RPMI8226 (cell line): ENCODE results near the gene FNTB.

Experiments used
- DNase-seq: peaks from one replicate; pipeline ENCODE4 v3.0.0-alpha.2; 2015

Gene FNTB

GRCh38 chr14:64953661-64954060, 33.0 kb upstream of the FNTB start:
- no peak for DNase-seq

DNA sequence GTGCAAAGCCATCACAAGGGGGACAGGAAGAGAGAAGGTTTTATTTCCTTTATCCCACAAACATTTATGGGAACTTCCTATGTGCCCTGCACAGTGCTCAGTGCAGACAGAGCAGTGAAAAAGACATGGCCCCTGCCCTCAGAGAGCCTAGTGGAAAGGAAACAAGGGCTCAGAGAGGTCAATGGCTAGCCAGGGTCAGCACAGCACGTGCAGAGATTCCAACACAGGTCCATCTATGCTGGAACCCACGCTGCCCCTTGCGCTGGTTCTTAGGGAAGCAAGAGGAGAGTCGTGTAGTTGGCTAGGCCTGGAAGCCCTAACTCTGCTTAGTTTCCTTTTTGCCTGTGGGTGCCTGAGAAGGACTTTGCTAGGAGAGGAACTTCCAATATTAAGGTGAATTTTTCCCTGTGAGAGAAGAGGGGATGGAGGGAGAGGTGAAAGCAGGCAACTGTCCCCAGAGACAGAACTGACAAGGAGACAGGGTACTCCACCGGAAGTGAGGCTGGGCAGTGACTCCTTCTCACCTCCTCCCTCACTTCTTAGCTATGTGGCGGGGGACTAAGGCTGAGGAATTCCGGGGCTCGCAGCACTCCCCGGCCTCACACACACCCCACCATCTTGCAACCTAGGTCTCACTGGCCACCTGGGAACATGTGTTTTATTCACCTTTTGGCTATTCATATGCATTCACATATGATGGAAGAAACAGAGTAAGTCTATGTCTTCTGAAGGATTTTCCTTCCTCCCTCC, 32.0 kb upstream of the FNTB start:
- DNase-seq: no peak

GRCh38 chr14:64955297-64955696, 31.4 kb upstream of the FNTB start:
- no peak for DNase-seq

DNA sequence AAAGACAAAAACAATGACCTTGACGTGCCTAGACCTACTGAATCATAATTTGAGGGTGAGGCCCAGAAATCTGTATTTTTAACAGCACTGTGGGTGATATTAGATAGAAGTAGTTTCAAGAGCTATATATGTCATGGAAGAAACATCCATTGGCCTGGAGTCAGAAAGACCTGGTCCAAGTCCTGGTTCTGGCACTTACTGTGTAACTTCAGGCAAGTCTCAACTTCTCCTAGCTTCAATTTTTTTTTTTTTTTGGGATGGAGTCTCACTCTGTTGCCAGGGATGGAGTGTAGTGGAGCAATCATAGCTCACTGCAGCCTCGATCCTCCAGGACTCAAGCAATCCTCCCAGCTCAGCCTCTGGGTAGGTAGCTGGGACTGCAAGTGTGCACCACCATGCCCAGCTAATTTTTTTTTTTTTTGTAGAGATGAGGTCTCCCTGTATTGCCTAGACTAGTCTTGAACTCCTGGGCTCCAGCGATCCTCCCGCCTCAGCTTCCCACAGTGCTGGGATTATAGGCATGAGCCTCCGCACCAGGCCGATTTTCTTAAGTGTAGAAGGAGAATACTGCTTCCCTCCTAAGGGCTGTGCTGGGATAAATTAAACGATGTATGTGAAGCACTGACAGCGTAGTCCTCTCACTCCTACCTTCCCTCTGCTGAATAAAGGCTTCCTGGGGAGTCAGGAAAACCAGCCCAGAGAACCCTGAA, 29.8 kb upstream of the FNTB start:
- no peak for DNase-seq

GRCh38 chr14:64958201-64958600, 28.5 kb upstream of the FNTB start:
- DNase-seq: no peak

GRCh38 chr14:64958743-64959142, 28.0 kb upstream of the FNTB start:
- no peak for DNase-seq

GRCh38 chr14:64960762-64961276, 25.9 kb upstream of the FNTB start:
- DNase-seq: no peak

- DNase-seq: no peak
Observed at GRCh38 chr14:64963611-64964010, 23.1 kb upstream of the FNTB start.

- DNase-seq: no peak
Observed at GRCh38 chr14:64965356-64966000, 21.2 kb upstream of the FNTB start.

DNA sequence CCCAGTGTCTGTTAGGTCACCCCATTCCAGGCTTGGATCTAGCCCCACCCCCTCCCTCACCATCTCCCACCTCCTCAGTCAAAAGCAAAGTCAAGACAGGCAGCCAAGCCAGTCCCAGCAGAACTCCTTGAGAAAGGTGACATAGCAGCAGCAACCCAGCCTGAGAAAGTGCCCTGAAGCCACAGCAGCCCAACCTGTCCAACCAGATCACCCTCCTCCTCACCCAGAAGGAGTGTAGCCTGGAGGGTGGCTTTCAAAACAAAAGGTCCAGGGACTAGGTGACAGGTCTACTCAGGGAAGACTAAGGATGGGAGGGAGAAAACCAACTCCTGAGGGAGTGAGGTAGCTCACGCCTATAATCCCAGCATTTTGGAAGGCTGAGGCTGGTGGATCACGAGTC, 19.7 kb upstream of the FNTB start:
- DNase-seq: no peak

- DNase-seq: no peak
Observed at GRCh38 chr14:64968167-64968566, 18.5 kb upstream of the FNTB start.

- peak; percentile 41 for DNase-seq
Observed at GRCh38 chr14:64968651-64969050, 18.0 kb upstream of the FNTB start.

GRCh38 chr14:64970041-64970440, 16.7 kb upstream of the FNTB start:
- DNase-seq: no peak

DNA sequence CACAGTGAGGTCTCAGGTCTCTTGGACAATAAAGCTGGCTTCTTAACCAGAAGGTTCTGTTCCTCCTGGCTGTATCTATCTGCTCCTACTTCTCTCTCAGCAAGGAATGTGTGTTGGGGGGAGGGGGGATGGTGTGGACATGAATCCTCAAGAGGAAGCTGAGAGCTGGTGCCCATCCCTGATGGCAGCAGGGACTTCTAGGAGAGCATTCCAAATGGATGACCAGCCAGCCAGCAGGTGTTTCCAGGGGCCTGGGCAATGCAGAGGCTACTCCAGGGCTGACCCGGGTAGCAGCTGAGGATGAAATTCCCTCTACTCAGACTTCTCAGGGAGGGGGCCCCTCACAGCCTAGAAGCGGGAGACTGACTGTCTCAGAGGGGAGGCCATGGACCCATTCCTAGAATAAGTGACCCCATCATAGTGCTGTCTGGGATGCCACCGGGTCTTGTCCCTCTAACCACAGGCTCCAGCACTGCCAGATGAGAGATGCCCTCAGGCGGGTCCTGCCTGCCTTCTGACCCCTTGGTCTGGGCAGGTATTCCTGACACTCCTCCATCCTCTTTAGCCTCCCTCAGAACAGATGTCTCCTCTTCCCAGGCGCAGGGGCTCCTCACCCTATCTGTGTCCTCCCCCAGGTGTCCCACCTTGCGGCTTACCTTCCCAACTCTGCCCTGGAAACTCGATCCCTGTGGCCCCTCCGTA, 15.8 kb upstream of the FNTB start:
- DNase-seq: no peak

DNA sequence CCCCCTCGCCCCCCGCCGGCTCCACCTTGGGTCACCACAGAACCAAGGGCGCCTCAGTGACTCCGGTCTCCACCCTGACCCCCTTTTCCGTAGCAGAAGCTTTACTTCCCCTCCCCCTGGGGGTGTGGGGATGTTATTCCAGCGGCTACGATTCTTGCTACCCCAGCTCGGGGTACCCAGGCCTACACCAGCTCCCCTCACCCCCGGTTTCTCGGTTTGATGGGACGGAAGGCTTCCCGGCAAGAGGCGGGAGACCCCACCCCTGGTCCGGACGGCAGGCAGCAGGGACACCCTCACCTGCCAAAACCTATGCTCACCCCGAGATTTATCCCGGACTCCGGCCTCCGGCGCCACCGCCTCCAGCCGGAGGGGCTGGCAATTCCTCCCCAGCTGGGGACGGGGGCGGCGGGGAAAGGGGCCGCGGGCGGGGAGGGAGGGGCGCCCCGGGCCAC, 15.2 kb upstream of the FNTB start:
- no peak for DNase-seq

DNA sequence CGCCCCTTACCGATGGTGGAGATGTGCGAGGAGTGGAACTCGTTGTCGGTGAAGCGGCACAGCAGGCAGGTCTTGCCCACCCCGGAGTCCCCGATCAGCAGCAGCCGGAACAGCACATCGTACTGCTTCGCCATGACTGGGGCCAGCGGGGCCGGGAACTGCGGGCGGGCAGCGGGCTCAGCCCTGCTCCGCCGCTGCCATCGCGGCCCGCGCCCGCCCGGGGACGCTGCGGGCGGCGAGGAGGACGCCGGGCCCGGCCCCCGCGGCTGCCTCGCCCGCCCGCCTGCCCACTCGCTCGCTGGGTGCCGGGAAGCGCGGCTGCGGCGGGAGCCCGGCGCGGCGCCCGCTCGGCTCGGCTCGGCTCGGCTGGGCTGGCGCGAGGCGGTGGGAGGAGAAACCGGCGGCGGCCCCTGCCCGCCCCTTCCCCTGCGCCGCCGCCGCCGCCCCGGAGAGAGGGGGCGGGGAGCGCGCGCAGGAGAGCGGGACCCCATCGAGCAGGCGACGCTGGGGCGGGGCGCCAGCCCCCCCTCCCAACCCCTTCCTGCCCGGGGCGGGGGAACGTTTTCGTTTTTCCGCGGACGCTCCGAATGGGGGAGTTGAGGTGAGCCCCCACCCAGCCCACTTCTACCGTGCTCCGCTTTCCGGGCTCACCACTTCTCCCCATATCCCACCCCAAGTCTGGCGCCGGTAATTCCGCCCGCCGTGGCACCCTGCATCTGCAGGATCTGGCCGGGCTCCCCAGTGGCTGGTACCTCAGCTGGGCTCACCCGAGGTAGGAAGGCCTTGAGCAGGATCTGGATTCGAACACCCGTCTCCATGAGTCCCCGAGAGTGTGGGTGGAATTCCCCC, 14.5 kb upstream of the FNTB start, which contains the start of gene RAB15:
RAB15 (minus strand) TSS at position 394 of the 849 bp plus-strand sequence; CDS start at position 134, 260 bp downstream.
- peak; percentile 14 for DNase-seq

DNA sequence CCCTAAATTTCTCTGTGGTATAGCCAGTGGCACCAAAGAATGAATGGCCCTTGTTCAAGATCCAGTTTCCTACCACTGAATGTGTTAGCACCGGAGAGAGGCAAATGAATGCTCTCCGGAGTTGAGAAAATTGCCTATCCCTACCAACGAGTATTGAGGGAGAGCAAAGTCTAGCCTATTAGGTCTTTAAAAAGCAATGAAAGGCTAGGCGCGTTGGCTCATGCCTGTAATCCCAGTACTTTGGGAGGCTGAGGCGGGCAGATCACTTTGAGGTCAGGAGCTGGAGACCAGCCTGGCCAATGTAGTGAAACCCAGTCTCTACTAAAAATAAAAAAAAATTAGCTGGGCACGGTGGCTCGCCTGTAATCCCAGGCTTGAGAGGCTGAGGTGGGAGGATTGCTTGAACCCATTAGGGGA, 13.7 kb upstream of the FNTB start:
- DNase-seq: no peak

- no peak for DNase-seq
Observed at GRCh38 chr14:64973826-64974225, 12.9 kb upstream of the FNTB start.

DNA sequence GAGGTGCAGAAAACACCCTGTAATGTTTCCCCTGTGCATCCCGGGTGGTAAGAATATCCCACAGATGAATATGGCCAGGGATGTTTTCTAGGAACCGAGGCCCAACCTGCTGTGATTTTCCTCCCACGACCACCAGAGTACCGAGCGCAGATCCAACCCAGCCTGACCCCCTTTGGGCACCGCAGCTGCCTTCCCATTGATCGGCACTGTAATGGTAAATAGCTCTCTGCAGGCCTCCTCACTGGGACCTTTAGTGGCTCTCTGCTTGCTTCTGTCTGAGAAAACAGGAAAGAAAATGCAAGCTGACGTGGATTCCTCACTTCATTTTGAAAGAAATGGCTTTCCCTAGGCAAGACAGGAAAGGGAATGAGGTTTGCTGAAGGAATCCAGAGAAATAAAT, 12.1 kb upstream of the FNTB start:
- DNase-seq: no peak

DNA sequence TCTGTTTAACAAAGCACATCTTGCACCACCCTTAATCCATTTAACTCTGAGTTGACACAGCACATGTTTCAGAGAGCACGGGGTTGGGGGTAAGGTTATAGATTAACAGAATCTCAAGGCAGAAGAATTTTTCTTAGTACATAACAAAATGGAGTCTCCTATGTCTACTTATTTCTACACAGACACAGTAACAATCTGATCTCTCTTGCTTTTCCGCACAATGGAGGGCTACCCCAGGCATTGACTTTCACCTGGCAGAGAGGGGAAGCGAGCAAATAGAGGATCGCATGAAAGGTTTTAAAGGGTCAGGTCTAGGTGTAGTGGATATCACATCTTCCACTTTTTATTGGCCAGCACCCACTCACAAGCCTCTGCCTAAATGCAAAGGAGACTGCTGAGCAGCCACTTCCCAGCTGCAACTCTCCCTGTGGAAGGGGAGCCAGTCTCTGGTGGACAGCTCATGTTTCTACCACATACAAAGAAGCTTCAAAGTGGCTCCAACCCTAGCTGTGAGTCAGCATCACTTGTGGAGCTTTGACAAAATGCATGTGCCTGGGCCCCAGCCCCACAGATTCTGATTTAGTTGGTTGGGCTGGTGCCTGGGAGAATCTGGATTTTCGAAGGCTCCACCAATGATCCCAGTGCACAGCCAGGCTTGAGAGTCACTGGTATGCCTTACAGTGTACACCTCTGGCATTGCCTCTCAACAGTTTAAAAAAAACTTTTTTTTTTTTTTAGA, 7.2 kb upstream of the FNTB start:
- no peak for DNase-seq
